Hepatocyte (in vitro differentiated cells): ENCODE measurements around the gene ASPHD2. TPM values are rescaled to one million over a fixed set of nuclear protein-coding genes. Genes with fewer than 3 reads are reported as not detected.

Source experiments
- DNase-seq: peaks from one replicate; pipeline ENCODE4 v3.0.0-alpha.2; 2016; ENCODE audit warnings: low spot score
- H2AFZ ChIP-seq: fragments of 200-600 bp; sonication (generic); 2 replicates; pipeline ENCODE4 v1.6.0; 2016; ENCODE audit warnings: antibody characterized with exemption, mild to moderate bottlenecking
- H3K27ac ChIP-seq: fragments of 200-600 bp; sonication (generic); 2 replicates; pipeline ENCODE4 v1.5.1; 2016; ENCODE audit warnings: mild to moderate bottlenecking
- H3K27me3 ChIP-seq: fragments of 200-600 bp; sonication (generic); 2 replicates; pipeline ENCODE4 v1.6.1; 2016
- H3K36me3 ChIP-seq: fragments of 200-600 bp; sonication (generic); replicated peaks from 2 replicates; pipeline ENCODE4 v1.5.1; 2016; ENCODE audit warnings: low read depth; ENCODE audit not compliant: insufficient read depth
- H3K4me1 ChIP-seq: fragments of 200-600 bp; sonication (generic); 2 replicates; pipeline ENCODE4 v1.5.1; 2016; ENCODE audit warnings: mild to moderate bottlenecking, moderate library complexity; ENCODE audit not compliant: insufficient read depth
- H3K4me2 ChIP-seq: fragments of 200-600 bp; sonication (generic); 2 replicates; pipeline ENCODE4 v1.6.0; 2016
- H3K4me3 ChIP-seq: fragments of 200-600 bp; sonication (generic); 2 replicates; pipeline ENCODE4 v1.5.1; 2016; ENCODE audit warnings: mild to moderate bottlenecking
- H3K79me2 ChIP-seq: fragments of 200-600 bp; sonication (generic); 2 replicates; pipeline ENCODE4 v1.6.0; 2017; ENCODE audit warnings: mild to moderate bottlenecking
- H3K9me2 ChIP-seq: fragments of 200-600 bp; sonication (generic); replicated peaks from 2 replicates; pipeline ENCODE4 v1.6.0; 2017; ENCODE audit warnings: mild to moderate bottlenecking; ENCODE audit not compliant: insufficient read depth
- H3K9me3 ChIP-seq: fragments of 200-600 bp; sonication (generic); 2 replicates; pipeline ENCODE4 v1.5.1; 2016; ENCODE audit warnings: low read depth, mild to moderate bottlenecking
- H4K20me1 ChIP-seq: fragments of 200-600 bp; sonication (generic); 2 replicates; pipeline ENCODE4 v1.6.0; 2016; ENCODE audit warnings: mild to moderate bottlenecking; ENCODE audit not compliant: insufficient read depth, poor library complexity, severe bottlenecking
- EZH2 ChIP-seq: fragments of 200-600 bp; sonication (generic); IDR thresholded peaks from 2 replicates; pipeline ENCODE4 v1.6.1; 2016; ENCODE audit warnings: antibody characterized with exemption, mild to moderate bottlenecking, borderline replicate concordance
- EZH2phosphoT487 ChIP-seq: fragments of 200-600 bp; sonication (generic); IDR thresholded peaks from one replicate; pipeline ENCODE4 v1.6.1; 2018; ENCODE audit warnings: antibody characterized with exemption, mild to moderate bottlenecking, low read depth, moderate library complexity; ENCODE audit not compliant: unreplicated experiment, severe bottlenecking
- WGBS: methylation state at CpG from one replicate; pipeline ENCODE4 v1.1.6; 2016; ENCODE audit warnings: low lambda C conversion rate; ENCODE audit errors: missing lambda C conversion rate; 5-methylcytosine and 5-hydroxymethylcytosine counted together
- polyA plus RNA-seq: library from polyadenylated mRNA; unstranded; fragments of >200 nt; fragmentation: Nextera tagmentation; extraction: Ambion mirVana; gene quantifications from 2 replicates; pipeline ENCODE4 v1.2.1, GENCODE V29; 2016
- total RNA-seq: library from RNA; depleted of rRNA; stranded (reverse); fragments of >200 nt; gene quantifications from 2 replicates; pipeline ENCODE4 v1.2.3, GENCODE V29; 2014
- TF ChIP-seq, protein P1 (sequence below): fragments of 200-600 bp; sonication (generic); IDR thresholded peaks from 2 replicates; pipeline ENCODE4 v1.5.1; 2016; ENCODE audit warnings: antibody characterized with exemption, mild to moderate bottlenecking; ENCODE audit not compliant: poor library complexity

Gene ASPHD2
- total and polyA plus RNA-seq, 2 experiments from 2014 or later, result 1.2 to 2.6 TPM

DNA sequence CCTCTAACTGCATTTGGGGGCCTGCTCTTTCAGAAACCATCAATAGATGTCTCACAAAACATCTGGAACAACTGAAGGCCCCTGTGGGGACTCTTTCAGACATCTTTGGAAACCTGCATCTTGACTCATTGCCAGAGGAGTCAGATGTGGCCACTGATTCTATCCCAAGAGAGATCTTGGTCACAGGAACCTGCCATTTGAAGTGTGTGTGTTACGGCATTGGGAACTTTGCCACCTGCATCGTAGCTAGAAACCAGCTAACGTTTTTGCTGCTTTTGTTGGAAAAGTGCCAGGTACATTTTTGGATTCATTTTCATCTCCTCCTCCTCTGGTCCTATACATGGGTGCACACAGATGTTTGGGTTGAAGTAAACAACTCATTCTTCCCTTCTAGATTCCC is 58.9 kb downstream of the ASPHD2 start:
- H3K4me1 ChIP-seq, result peaks cover 9% of the 10 kb centered on the region
- DNase-seq, result no peak
- no peaks in the 10 kb centered on the region for H3K9me2 ChIP-seq
- no peaks in the 10 kb centered on the region for H3K27me3 ChIP-seq
- no peak overlapping the region for H3K27ac ChIP-seq
- peaks cover 22% of the 10 kb centered on the region for H3K79me2 ChIP-seq
- no peaks in the 10 kb centered on the region for H3K36me3 ChIP-seq
- H3K4me3 ChIP-seq, result no peak overlapping the region
- H2AFZ ChIP-seq, result no peak overlapping the region
- H3K4me2 ChIP-seq, result no peak overlapping the region
- TF ChIP-seq EZH2, result no peak
- TF ChIP-seq, protein P1, sequence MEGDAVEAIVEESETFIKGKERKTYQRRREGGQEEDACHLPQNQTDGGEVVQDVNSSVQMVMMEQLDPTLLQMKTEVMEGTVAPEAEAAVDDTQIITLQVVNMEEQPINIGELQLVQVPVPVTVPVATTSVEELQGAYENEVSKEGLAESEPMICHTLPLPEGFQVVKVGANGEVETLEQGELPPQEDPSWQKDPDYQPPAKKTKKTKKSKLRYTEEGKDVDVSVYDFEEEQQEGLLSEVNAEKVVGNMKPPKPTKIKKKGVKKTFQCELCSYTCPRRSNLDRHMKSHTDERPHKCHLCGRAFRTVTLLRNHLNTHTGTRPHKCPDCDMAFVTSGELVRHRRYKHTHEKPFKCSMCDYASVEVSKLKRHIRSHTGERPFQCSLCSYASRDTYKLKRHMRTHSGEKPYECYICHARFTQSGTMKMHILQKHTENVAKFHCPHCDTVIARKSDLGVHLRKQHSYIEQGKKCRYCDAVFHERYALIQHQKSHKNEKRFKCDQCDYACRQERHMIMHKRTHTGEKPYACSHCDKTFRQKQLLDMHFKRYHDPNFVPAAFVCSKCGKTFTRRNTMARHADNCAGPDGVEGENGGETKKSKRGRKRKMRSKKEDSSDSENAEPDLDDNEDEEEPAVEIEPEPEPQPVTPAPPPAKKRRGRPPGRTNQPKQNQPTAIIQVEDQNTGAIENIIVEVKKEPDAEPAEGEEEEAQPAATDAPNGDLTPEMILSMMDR, result no peak
- TF ChIP-seq EZH2phosphoT487, result no peak
- no peaks in the 10 kb centered on the region for H4K20me1 ChIP-seq
- no peaks in the 10 kb centered on the region for H3K9me3 ChIP-seq
- WGBS, result 91% methylated on average over 3 of the region's 3 CpGs

DNA sequence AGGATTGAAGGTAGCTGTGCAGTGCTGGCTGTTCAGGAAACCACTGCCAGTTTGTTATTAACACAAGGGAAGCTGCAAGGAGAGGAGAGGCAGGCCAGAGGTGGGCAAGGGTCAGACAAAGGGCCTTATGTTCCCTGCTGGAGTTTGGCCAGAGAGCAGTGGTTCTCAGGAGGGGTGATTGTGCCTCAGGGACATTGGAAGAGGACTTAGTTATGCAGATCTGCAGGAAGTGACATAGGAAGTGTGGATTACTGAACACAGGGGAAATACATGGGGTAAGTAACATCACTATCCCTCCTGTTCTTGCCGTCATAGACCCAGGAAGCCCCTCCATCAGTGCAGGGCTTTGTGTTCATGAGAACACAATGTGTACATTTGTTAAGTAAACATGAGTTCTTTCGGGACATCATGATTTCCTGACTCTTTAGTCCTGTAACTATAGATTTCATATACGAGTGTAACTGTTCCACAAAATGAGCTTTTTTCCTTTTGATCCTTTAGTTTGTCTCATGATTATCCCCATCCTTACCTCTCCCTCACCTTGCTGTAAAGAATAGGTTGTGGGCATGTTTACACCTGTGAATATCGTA is 60.5 kb downstream of the ASPHD2 start:
- 79% methylated on average over 4 of the region's 4 CpGs for WGBS
- no peaks in the 10 kb centered on the region for H3K36me3 ChIP-seq
- no peaks in the 10 kb centered on the region for H3K9me2 ChIP-seq

DNA sequence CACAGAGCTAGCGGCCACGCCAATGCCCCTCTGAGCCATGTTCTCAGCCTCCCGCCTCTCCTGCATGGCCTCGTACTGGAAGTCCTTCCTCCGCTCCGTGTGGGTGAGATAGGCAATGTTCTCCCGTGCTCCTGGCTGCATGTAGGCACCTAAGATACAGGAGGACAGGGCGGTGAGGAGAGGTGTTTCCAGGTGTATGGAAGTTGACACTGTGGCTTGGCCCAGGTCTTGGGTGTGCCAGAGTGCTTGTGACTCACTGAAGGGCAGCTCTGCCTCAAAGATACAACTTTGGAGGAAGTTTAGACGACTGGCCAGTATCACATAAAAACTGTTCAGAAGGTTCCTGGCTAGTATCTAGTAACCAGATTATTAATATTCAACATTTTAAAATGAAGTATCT is 63.2 kb downstream of the ASPHD2 start:
- Histone ChIP-seq H3K9me2 (no peaks in the 10 kb centered on the region), H3K4me3 (no peak overlapping the region), H3K79me2 (no peaks in the 10 kb centered on the region), H3K27me3 (no peaks in the 10 kb centered on the region), H3K27ac (no peak overlapping the region), H3K4me2 (no peak overlapping the region), H3K4me1 (no peaks in the 10 kb centered on the region), H3K9me3 (no peaks in the 10 kb centered on the region), H4K20me1 (no peaks in the 10 kb centered on the region), H2AFZ (no peak overlapping the region), H3K36me3 (no peaks in the 10 kb centered on the region)
- TF ChIP-seq EZH2phosphoT487, result no peak
- TF ChIP-seq EZH2, result no peak
- TF ChIP-seq, protein P1, result no peak
- DNase-seq, result no peak
- 94% methylated on average over 9 of the region's 9 CpGs for WGBS

More for the DNA sequence above, 60.5 kb downstream of the ASPHD2 start:
- H3K9me3 ChIP-seq, result no peaks in the 10 kb centered on the region
- H3K27ac ChIP-seq, result no peak overlapping the region
- no peak overlapping the region for H2AFZ ChIP-seq
- no peaks in the 10 kb centered on the region for H3K27me3 ChIP-seq
- TF ChIP-seq, protein P1, result no peak
- TF ChIP-seq EZH2, result no peak
- TF ChIP-seq EZH2phosphoT487, result no peak
- no peak for DNase-seq
- peaks cover 15% of the 10 kb centered on the region for H3K79me2 ChIP-seq
- no peak overlapping the region for H3K4me3 ChIP-seq
- H3K4me1 ChIP-seq, result peaks cover 5% of the 10 kb centered on the region
- no peak overlapping the region for H3K4me2 ChIP-seq
- H4K20me1 ChIP-seq, result no peaks in the 10 kb centered on the region
